GM12878 (cell line): ENCODE results near the gene OTOA. TPM values are rescaled to one million over a fixed set of nuclear protein-coding genes. Genes with fewer than 3 reads are reported as not detected.
A peak's percentile ranks its signal among the peaks of the same experiment; 100 is the strongest.

ENCODE experiments used
- BCLAF1 ChIP-seq: fragments of 450-650 bp; IDR thresholded peaks from 2 replicates; pipeline ENCODE4 v1.6.1; 2017; ENCODE audit warnings: antibody characterized with exemption, mild to moderate bottlenecking, moderate library complexity
- BMI1 ChIP-seq: fragments of 450-650 bp; IDR thresholded peaks from 2 replicates; pipeline ENCODE4 v1.6.1; 2016; ENCODE audit warnings: mild to moderate bottlenecking, moderate library complexity, borderline replicate concordance
- CHD2 ChIP-seq: IDR thresholded peaks from 2 replicates; pipeline ENCODE4 v1.6.1; 2011; ENCODE audit warnings: low read depth, low read length, improper control_type of control experiment, borderline replicate concordance
- HSF1 ChIP-seq: fragments of 150-350 bp; IDR thresholded peaks from 2 replicates; pipeline ENCODE4 v1.6.1; 2014; ENCODE audit warnings: mild to moderate bottlenecking, low read depth, low read length
- MYC ChIP-seq: IDR thresholded peaks from 2 replicates; pipeline ENCODE4 v1.6.1; 2011; ENCODE audit warnings: mild to moderate bottlenecking, low read length, moderate library complexity, inconsistent platforms; ENCODE audit not compliant: insufficient read depth, insufficient replicate concordance, insufficient read length, severe bottlenecking
- PRDM15 ChIP-seq: fragments of 450-650 bp; formaldehyde crosslinking; IDR thresholded peaks from 2 replicates; pipeline ENCODE4 v1.4.0; 2020; ENCODE audit warnings: mild to moderate bottlenecking, moderate library complexity
- SIN3A ChIP-seq: IDR thresholded peaks from 2 replicates; pipeline ENCODE4 v1.6.1; 2012; ENCODE audit warnings: low read depth, low read length, improper control_type of control experiment
- SP1 ChIP-seq: IDR thresholded peaks from one replicate; pipeline ENCODE4 v1.6.1; 2011; ENCODE audit warnings: low read depth, low read length
- ZBTB40 ChIP-seq: fragments of 450-650 bp; IDR thresholded peaks from 2 replicates; pipeline ENCODE4 v1.6.1; 2016; ENCODE audit warnings: mild to moderate bottlenecking, moderate library complexity, borderline replicate concordance
- ZNF217 ChIP-seq: fragments of 450-650 bp; IDR thresholded peaks from 2 replicates; pipeline ENCODE4 v1.6.1; 2017; ENCODE audit warnings: antibody characterized with exemption, mild to moderate bottlenecking
- ZNF384 ChIP-seq: IDR thresholded peaks from 2 replicates; pipeline ENCODE4 v1.6.1; 2012; ENCODE audit warnings: low read depth, mild to moderate bottlenecking, low read length, improper control_type of control experiment, borderline replicate concordance
- ZSCAN29 ChIP-seq: fragments of 450-650 bp; IDR thresholded peaks from 2 replicates; pipeline ENCODE4 v1.6.1; 2017; ENCODE audit warnings: mild to moderate bottlenecking, moderate library complexity
- polyA plus RNA-seq, 11 experiments: library from polyadenylated mRNA; depleted of rRNA in 4 of 11; unstranded in 6 of 11; stranded (reverse) in 5 of 11; fragments of >200 nt; fragmentation: Nextera tagmentation in 4 of 11; fragmentation: Illumina TruSeq in 1 of 11; extraction: Ambion mirVana in 4 of 11; extraction: Trizol in 1 of 11; gene quantifications; 1 replicate in 1 of 11; 2 replicates in 10 of 11; pipeline versions ENCODE4 v1.2.1 to v1.2.3, GENCODE V29; 2011 to 2016; ENCODE audit warnings: inconsistent platforms in 2 of 11, missing spikeins in 2 of 11, low read depth in 1 of 11
- total RNA-seq, 4 experiments: library from RNA; depleted of rRNA in 3 of 4; stranded (reverse); fragments of >200 nt in 3 of 4; fragmentation: Illumina TruSeq in 1 of 4; extraction: Trizol in 1 of 4; gene quantifications; 2 replicates each; pipeline versions ENCODE4 v1.2.1 to v1.2.3, GENCODE V29; 2013 to 2021

The OTOA gene
- total and polyA plus RNA-seq, 10 of the 15 experiments (the other 5 are each of a cell fraction or from before 2014, with no cell fraction given), result 0.33 to 1.5 (median 0.61) TPM

- TF ChIP-seq MYC (no peak), SP1 (peak; percentile 29), ZBTB40 (no peak), ZSCAN29 (no peak), PRDM15 (no peak), ZNF217 (no peak), SIN3A (0 out of 2 replicates have a peak, but pooled peaks have one; percentile 35), BCLAF1 (no peak), HSF1 (no peak), BMI1 (no peak), CHD2 (peak; percentile 61; the same call in 1 of the 2 replicates), ZNF384 (no peak)
Measured at GRCh38 chr16:21646721-21647561, 16.8 kb upstream of the OTOA start (continued).
